ENCODE measurements around the gene ZNF32. TPM values are rescaled to one million over a fixed set of nuclear protein-coding genes. Genes with fewer than 3 reads are reported as not detected.

The ZNF32 gene
- total RNA-seq, 6 experiments from 2014 or later: 10.9 to 20.4 (median 15.3) TPM

DNA sequence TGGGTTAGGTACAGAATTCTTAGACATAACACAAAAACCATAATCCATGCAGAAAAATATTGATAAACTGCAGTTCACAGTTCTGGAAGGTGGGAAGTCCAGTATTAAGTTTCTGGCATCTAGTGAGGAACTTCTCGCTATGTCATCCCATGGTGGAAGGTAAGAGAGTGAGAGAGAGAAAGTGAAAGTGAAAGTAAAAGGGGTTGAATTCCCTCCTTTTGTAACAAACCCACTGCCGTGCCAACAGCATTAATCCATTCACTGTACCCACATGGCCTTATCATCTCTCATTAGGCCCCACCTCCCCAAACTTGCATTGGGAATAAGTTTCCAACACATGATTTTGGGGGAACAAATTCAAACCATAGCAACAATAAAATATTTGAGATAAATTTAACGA lies 25.3 kb downstream of the ZNF32 start:
- peak overlapping the region; percentile 4 to 11 (median 5) for H3K4me3 ChIP-seq
- H3K27ac ChIP-seq: no peak overlapping the region
- H3K27me3 ChIP-seq: no peaks in the 10 kb centered on the region
- H3K36me3 ChIP-seq: no peaks in the 10 kb centered on the region
- WGBS (ENCODE audit: insufficient coverage, low coverage, low lambda C conversion rate, missing lambda C conversion rate): 45% methylated on average over 3 of the region's 3 CpGs
- intact Hi-C loops (cut with DNase I): no loop called here
- DNase-seq (no peak), ATAC-seq (peak; percentile 74 to 91 (median 76))
- H3K9me3 ChIP-seq: no peaks in the 10 kb centered on the region
- TF ChIP-seq, protein P1, sequence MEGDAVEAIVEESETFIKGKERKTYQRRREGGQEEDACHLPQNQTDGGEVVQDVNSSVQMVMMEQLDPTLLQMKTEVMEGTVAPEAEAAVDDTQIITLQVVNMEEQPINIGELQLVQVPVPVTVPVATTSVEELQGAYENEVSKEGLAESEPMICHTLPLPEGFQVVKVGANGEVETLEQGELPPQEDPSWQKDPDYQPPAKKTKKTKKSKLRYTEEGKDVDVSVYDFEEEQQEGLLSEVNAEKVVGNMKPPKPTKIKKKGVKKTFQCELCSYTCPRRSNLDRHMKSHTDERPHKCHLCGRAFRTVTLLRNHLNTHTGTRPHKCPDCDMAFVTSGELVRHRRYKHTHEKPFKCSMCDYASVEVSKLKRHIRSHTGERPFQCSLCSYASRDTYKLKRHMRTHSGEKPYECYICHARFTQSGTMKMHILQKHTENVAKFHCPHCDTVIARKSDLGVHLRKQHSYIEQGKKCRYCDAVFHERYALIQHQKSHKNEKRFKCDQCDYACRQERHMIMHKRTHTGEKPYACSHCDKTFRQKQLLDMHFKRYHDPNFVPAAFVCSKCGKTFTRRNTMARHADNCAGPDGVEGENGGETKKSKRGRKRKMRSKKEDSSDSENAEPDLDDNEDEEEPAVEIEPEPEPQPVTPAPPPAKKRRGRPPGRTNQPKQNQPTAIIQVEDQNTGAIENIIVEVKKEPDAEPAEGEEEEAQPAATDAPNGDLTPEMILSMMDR (IDR thresholded peaks at IDR 0.05): no peak
- no peak for TF ChIP-seq POLR2A (IDR thresholded peaks at IDR 0.05)
- H3K4me1 ChIP-seq: no peaks in the 10 kb centered on the region

DNA sequence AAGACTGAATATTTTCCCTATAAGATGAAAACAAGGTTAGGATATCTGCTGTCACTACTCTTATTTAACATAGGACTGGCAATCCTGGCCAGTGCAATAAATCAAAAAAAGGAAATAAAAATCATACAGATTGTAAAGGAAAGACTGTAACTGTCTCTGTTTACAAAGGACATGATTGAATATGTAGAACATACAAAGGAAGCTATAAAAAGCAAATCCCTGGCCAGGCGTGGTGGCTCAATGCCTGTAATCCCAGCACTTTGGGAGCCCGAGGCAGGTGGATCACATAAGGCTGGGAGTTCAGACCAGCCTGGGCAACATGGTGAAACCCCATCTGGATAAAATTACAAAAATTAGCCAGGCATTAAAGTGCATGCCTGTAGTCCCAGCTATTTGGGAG lies 26.6 kb downstream of the ZNF32 start:
- WGBS (ENCODE audit: insufficient coverage, low coverage, low lambda C conversion rate, missing lambda C conversion rate): 82% methylated on average over 2 of the region's 2 CpGs
- Histone ChIP-seq H3K36me3 (no peaks in the 10 kb centered on the region), H3K27ac (no peak overlapping the region), H3K9me3 (peaks cover 0 to 10% (median 4%) of the 10 kb centered on the region in 4 donors), H3K4me3 (no peak overlapping the region), H3K4me1 (no peaks in the 10 kb centered on the region), H3K27me3 (no peaks in the 10 kb centered on the region)
- intact Hi-C loops (cut with DNase I): no loop called here
- ATAC-seq: no peak
- DNase-seq: no peak
- TF ChIP-seq, protein P1 (IDR thresholded peaks at IDR 0.05): no peak
- no peak for TF ChIP-seq POLR2A (IDR thresholded peaks at IDR 0.05)

DNA sequence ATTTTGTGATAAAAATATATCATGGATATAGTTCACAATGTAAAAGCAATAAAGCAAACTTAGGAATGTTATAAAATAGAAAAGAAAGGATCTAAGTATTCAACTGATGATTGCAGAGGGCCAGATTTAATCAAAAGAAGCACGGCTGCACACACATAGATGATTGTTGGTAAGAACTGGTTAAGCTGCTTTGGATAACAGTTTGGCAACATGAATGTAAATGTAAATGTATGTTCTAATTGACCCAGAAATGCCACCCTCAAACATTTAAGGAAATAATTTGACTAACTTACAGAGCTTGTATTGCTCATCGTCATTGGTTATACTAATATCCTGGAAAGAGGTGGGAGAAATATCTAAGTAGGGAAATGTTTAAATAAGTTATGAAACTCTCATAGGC lies 29.3 kb downstream of the ZNF32 start:
- no peaks in the 10 kb centered on the region for H3K4me1 ChIP-seq
- H3K36me3 ChIP-seq: peaks cover 0 to 7% (median 2%) of the 10 kb centered on the region in 4 donors
- no peak overlapping the region for H3K4me3 ChIP-seq
- intact Hi-C loops (cut with DNase I): no loop called here
- peaks cover 0 to 27% (median 8%) of the 10 kb centered on the region in 4 donors for H3K9me3 ChIP-seq
- H3K27me3 ChIP-seq: no peaks in the 10 kb centered on the region
- DNase-seq (no peak), ATAC-seq (no peak)
- no peak overlapping the region for H3K27ac ChIP-seq
- TF ChIP-seq POLR2A (IDR thresholded peaks at IDR 0.05): no peak
- TF ChIP-seq, protein P1 (IDR thresholded peaks at IDR 0.05): no peak
- WGBS (ENCODE audit: insufficient coverage, low coverage, low lambda C conversion rate, missing lambda C conversion rate): 89% methylated on average over 2 of the region's 2 CpGs

DNA sequence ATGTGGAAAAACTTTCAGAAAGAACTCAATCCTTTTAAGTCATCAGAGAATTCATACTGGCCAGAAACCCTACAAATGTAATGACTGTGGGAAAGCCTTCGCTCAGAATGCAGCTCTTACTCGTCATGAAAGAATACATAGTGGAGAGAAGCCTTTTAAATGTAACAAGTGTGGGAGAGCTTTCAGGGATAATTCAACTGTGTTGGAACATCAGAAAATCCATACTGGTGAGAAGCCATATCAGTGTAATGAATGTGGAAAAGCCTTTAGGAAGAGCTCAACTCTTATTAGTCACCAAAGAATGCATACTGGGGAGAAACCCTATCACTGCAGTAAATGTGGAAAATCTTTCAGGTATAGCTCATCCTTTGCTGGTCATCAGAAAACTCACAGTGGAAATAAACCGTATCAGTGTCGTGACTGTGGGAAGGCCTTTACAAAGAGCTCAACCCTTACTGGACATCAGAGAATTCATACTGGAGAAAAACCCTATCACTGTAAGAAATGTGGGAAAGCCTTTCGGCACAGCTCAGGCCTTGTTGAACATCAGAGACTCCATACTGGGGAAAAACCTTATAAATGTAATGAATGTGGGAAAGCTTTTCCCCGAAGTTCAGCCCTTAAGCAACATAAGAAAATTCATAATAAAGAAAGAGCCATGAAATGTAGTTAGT lies 31.8 kb downstream of the ZNF32 start:
- TF ChIP-seq POLR2A (IDR thresholded peaks at IDR 0.05): no peak
- TF ChIP-seq, protein P1 (IDR thresholded peaks at IDR 0.05): no peak
- peaks cover 0 to 29% (median 8%) of the 10 kb centered on the region in 4 donors for H3K9me3 ChIP-seq
- intact Hi-C loops (cut with DNase I): no loop called here
- no peaks in the 10 kb centered on the region for H3K27me3 ChIP-seq
- ATAC-seq: no peak
- no peaks in the 10 kb centered on the region for H3K4me1 ChIP-seq
- no peak overlapping the region for H3K27ac ChIP-seq
- 66% methylated on average over 3 of the region's 6 CpGs for WGBS (ENCODE audit: insufficient coverage, low coverage, low lambda C conversion rate, missing lambda C conversion rate)
- DNase-seq: no peak
- H3K4me3 ChIP-seq: no peak overlapping the region
- peaks cover 0 to 7% (median 2%) of the 10 kb centered on the region in 4 donors for H3K36me3 ChIP-seq
